ENCODE results near the gene CDH23.

CDH23 gene

DNA sequence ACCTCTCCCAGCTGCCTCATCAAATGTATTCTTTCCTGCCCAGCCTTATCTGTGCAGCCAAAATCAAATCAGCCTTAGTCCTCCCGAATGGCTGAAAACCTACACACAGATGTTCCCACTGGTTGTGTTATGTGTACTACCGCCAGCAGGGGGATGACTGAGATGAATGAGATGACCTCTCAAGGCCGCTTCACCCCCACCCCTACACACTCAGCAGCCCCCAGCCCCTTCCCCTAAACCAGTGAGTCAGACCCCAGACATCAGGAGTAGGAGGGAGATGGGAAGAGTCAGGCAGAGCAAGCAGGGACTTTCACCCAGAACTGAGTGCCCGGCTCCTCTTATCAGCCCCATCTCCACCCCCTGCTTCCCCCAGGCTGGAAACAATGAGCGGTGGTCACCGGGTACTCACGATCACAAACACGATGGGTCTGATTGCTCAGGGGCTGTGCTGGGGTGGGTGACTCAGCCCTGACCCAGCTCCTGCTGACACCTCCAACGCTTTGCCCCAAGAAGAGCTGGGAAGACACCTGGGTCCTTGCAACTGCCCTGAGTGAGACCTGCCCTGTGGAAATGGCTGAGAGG is 329.4 kb downstream of the CDH23 start:
- TF ChIP-seq, protein P1, sequence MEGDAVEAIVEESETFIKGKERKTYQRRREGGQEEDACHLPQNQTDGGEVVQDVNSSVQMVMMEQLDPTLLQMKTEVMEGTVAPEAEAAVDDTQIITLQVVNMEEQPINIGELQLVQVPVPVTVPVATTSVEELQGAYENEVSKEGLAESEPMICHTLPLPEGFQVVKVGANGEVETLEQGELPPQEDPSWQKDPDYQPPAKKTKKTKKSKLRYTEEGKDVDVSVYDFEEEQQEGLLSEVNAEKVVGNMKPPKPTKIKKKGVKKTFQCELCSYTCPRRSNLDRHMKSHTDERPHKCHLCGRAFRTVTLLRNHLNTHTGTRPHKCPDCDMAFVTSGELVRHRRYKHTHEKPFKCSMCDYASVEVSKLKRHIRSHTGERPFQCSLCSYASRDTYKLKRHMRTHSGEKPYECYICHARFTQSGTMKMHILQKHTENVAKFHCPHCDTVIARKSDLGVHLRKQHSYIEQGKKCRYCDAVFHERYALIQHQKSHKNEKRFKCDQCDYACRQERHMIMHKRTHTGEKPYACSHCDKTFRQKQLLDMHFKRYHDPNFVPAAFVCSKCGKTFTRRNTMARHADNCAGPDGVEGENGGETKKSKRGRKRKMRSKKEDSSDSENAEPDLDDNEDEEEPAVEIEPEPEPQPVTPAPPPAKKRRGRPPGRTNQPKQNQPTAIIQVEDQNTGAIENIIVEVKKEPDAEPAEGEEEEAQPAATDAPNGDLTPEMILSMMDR (IDR thresholded peaks at IDR 0.05) = no peak

DNA sequence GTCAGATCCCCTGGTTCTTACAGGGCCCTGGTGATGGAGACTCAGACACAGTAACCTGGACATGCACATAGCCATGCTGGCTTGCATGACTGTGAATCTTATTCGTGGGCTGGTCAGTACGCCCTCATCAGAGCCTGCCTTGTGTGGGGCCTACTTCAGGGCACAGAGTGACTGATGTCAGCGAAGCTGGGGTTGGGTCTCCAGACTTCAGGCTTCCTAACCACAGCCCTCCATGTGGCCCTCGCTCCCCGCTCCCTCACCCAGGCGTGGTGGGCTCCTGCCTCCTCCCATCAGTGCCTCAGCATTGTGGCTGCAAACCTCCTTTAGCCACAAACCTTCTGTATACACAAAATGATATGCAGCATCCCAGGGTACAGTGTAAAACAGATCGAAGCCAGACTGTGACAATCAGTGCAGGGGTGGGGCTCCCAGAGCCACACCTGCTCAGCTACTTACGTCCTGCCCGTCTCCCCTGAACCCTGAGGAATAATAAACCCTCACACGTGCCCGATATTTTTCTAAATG is 329.9 kb downstream of the CDH23 start:
- TF ChIP-seq, protein P1 (IDR thresholded peaks at IDR 0.05) = no peak

DNA sequence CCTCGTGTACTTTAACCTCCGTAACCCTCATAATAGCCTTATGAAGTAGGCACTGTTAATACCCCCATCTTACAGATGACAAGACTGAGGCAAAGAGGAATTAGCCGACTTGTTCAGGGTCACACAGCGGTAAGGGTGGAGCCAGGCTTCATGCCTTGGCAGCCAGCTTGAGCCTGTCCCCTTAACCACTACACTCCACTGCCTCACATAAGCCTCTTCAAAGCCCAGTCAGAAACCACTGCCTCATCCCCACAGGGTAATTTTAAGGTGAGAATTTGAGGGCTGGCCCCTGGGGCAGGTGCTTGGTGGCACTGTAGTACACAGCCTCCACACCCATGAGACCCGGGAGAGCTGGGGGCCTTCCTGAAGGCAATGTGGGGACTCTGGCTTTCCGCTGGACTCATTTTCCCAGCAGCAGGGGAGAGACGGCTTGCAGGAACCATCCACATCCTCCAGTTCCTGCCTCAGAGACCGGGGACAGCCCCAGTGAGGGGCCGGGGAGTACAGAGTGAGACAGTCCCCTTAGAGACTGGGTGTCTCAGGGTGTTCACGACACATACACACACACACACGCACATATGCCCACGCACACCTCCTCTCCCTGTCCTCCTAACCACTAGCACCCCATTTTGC is 330.5 kb downstream of the CDH23 start:
- TF ChIP-seq, protein P1 (IDR thresholded peaks at IDR 0.05) = no peak

DNA sequence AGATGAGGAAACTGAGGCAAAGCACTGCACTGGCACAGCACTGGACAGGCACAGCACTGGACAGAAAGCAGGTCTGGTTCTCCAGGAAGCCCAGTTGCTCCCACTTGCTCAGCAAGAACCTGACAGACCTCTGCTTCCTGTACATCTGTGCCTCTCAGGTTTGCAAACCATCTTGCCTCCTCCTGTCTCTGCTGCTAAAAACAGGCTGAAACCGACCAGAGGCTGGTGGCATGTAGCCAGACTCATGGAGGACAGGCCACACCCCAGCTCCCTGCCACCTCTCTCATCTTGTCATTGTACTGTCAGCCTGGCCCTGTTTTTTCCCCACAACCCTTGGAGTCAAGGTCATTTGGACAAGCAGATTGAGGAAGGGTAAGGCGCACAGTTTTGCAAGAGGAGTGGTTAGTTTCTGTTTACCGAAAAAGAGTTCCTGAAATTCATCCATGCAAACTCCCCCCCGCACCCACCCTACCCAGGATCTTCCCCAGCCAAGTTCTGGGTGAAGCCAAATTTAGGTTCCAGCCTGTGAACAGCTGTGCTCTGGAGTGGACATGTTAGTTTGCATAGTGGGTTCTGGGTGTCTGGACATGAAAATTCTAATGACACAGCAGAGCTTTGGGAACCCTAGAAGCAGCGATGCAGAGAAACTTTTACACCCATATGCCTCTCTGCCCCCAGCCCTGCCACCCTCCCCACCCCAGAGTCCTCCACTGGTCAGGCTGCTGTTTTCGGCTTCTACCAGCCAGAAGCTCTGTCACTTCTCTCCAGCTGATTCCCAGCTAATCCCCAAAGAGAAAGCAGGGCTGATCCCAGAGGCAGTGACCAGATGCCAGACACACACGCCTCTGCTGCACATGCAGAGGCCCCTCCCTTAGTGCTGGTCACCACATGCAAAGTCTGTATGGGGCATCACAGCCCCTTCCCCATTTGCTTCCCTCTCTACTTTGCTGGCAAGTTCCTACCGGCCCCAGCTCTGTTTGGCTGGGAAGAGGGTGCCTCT is 331.3 kb downstream of the CDH23 start:
- TF ChIP-seq, protein P1 (IDR thresholded peaks at IDR 0.05) = no peak

DNA sequence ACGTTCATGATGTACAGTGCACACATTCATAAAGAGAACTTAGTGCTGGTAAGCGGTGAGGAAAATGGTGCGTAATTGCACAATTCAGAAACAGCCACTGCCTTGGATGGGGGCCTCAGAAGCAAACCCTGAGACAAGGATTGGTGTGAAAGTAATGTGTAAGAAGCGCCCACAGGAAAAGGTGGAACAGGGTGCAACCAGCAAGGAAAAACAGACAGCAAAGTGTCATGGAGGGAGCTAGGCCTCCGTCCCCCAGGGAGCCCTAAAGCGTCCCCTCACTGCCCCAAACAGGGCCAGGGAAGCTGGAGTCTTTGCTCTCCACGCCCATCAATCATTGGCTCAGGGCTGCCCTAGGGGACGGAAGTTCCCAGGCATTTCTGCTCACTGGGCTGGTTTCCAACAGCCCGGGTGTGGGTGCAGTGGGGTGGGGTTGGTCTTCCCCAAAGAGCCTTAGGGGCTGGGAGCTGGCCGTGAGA is 332.5 kb downstream of the CDH23 start:
- TF ChIP-seq, protein P1 (IDR thresholded peaks at IDR 0.05) = no peak

DNA sequence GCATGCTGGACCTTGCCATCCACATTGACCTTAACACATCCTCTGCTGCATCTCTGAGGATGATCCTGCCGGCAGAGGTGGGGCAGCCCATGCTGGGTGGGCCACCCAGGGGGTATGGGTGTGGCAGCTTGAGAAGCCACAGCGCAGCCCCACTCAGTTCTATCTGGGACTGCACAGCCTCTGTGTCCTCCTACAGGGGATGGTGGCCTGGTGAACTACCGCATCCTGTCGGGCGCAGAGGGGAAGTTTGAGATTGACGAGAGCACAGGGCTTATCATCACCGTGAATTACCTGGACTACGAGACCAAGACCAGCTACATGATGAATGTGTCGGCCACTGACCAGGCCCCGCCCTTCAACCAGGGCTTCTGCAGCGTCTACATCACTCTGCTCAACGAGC is 335.1 kb downstream of the CDH23 start:
- TF ChIP-seq, protein P1 (IDR thresholded peaks at IDR 0.05) = no peak

DNA sequence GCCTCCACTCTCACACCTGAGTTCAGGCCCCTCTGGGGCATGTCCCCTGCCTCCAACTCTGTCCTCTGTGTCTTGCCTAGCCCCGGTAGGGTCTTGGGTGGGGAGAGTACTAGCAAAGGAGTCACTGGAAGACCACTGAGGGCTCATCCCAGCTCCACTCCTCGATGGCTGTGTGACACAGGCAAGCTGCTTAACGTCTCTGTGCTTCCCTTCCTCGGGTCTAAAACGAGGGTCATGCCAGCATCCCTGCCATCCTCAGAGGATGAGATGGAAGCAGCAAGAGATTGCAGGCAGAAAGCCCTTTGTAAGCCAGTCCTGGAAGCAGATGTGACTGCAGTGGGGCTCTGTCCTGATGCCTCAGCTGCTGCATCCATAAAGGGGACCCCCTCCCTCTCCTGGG is 338.1 kb downstream of the CDH23 start:
- TF ChIP-seq, protein P1 (IDR thresholded peaks at IDR 0.05) = no peak

Measured in LNCAP (cell line).